Measurements from ENCODE around the gene ZBTB16. TPM values are rescaled to one million over a fixed set of nuclear protein-coding genes. Genes with fewer than 3 reads are reported as not detected.

The ZBTB16 gene
- polyA plus RNA-seq, 2 donors, result 4.6 to 9.6 TPM

- 15 to 19% methylated on average over 12 of the region's 12 CpGs for whole genome bisulfite sequencing, 2 donors
- H3K36me3 ChIP-seq (ENCODE audit: control insufficient read depth in 2 of 2, insufficient read depth in 2 of 2, low read length in 1 of 2), result no peaks in the 10 kb centered on the region
- H3K27ac ChIP-seq (ENCODE audit: low read depth in 2 of 2, low read length in 1 of 2), result peak overlapping the region; percentile 89 to 93
- no peak overlapping the region for H3K4me3 ChIP-seq (ENCODE audit: low read depth in 1 of 2, low read length in 2 of 2)
- H3K9me3 ChIP-seq (ENCODE audit: control insufficient read depth in 2 of 2, insufficient read depth in 1 of 2, low read depth in 1 of 2, low read length in 1 of 2), result no peaks in the 10 kb centered on the region
- peaks cover 8 to 50% of the 10 kb centered on the region in 2 donors for H3K4me1 ChIP-seq (ENCODE audit: control insufficient read depth in 2 of 2, insufficient read depth in 2 of 2, low read length in 1 of 2)
- no peaks in the 10 kb centered on the region for H3K27me3 ChIP-seq (ENCODE audit: control insufficient read depth in 1 of 2, insufficient read depth in 2 of 2, low read length in 2 of 2)
Measured at GRCh38 chr11:114162719-114163123, 103.2 kb downstream of the ZBTB16 start.

DNA sequence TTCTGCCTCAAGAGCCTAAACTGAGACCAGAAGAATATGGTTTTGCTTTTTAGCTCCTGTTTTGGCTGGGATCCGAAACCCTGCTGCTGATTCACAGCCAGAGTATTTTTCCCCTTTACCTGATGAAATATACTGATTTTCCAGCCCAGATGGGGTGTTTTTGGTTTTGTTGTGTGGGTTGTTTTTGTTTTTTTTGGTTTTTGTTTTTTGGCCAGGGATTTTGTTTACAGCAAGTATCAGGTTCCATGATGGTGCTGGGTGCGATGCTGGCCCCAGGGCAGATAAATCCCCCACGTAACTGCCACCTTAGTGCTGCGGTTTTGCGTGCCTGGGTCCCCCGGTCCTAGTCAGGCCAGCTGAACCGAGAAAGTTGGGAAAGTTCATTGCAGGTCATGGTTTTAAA lies 103.7 kb downstream of the ZBTB16 start:
- H3K27me3 ChIP-seq (ENCODE audit: control insufficient read depth in 1 of 2, insufficient read depth in 2 of 2, low read length in 2 of 2), result no peaks in the 10 kb centered on the region
- H3K9me3 ChIP-seq (ENCODE audit: control insufficient read depth in 2 of 2, insufficient read depth in 1 of 2, low read depth in 1 of 2, low read length in 1 of 2), result no peaks in the 10 kb centered on the region
- H3K4me1 ChIP-seq (ENCODE audit: control insufficient read depth in 2 of 2, insufficient read depth in 2 of 2, low read length in 1 of 2), result peaks cover 8 to 49% of the 10 kb centered on the region in 2 donors
- H3K36me3 ChIP-seq (ENCODE audit: control insufficient read depth in 2 of 2, insufficient read depth in 2 of 2, low read length in 1 of 2), result no peaks in the 10 kb centered on the region
- H3K4me3 ChIP-seq (ENCODE audit: low read depth in 1 of 2, low read length in 2 of 2), result no peak overlapping the region
- H3K27ac ChIP-seq (ENCODE audit: low read depth in 2 of 2, low read length in 1 of 2), result peak overlapping the region; percentile 89 to 99
- WGBS, 2 donors, result 23 to 44% methylated on average over 7 of the region's 7 CpGs

DNA sequence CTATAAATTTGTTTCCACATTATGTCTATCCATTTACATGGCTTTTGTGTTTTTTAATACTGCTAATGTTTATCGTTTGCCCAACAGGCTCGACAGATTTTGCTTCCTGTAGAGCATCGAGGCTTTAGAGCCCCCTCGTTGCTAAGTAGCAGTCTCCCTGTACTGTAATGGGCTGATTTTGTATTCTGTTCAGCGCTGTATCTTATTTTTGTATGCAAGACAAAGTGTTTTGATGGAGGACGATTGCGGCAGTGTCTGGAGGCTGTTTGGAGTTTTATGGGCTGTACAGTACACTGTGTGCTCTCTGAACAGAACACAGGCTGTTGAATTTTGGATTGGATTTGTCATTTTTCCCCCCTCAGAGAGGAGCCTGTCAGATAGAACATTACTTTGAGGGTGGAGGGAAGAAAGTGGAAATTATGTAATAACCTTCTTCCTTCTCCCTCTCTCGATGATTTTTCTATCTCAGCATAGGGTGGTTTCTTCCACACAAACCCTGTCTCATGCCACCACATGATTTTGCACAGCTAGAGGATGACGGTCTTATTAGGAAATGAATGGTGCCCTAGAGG lies 104.4 kb downstream of the ZBTB16 start:
- no peaks in the 10 kb centered on the region for H3K9me3 ChIP-seq (ENCODE audit: control insufficient read depth in 2 of 2, insufficient read depth in 1 of 2, low read depth in 1 of 2, low read length in 1 of 2)
- H3K4me3 ChIP-seq (ENCODE audit: low read depth in 1 of 2, low read length in 2 of 2), result no peak overlapping the region
- WGBS, 2 donors, result 36 to 50% methylated on average over 9 of the region's 9 CpGs
- H3K27ac ChIP-seq (ENCODE audit: low read depth in 2 of 2, low read length in 1 of 2), result peak overlapping the region; percentile 89 to 99
- H3K27me3 ChIP-seq (ENCODE audit: control insufficient read depth in 1 of 2, insufficient read depth in 2 of 2, low read length in 2 of 2), result no peaks in the 10 kb centered on the region
- H3K4me1 ChIP-seq (ENCODE audit: control insufficient read depth in 2 of 2, insufficient read depth in 2 of 2, low read length in 1 of 2), result peaks cover 12 to 51% of the 10 kb centered on the region in 2 donors
- no peaks in the 10 kb centered on the region for H3K36me3 ChIP-seq (ENCODE audit: control insufficient read depth in 2 of 2, insufficient read depth in 2 of 2, low read length in 1 of 2)

DNA sequence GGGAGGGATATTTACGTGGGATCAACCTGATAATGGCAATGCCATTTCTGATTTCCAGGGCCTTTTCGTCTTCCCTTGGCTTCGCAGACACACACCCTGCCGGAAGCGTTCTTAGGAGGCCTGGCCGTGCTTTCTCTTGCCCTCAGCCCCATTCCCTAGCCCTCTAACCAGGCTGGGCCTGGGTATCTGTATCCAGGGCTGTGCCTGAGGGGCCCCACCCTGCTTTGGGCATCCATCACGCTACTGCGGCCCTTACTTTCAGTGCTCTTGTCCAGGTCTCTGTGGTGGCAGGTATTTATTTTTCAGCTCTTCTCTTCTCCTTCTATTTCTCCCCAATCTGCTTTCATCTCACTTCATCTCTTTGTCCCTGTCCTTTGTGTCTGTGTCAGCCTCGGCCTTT lies 105.0 kb downstream of the ZBTB16 start:
- Histone ChIP-seq H3K9me3 (ENCODE audit: control insufficient read depth in 2 of 2, insufficient read depth in 1 of 2, low read depth in 1 of 2, low read length in 1 of 2) (no peaks in the 10 kb centered on the region), H3K27ac (ENCODE audit: low read depth in 2 of 2, low read length in 1 of 2) (peak overlapping the region; percentile 89 to 99), H3K4me3 (ENCODE audit: low read depth in 1 of 2, low read length in 2 of 2) (no peak overlapping the region), H3K36me3 (ENCODE audit: control insufficient read depth in 2 of 2, insufficient read depth in 2 of 2, low read length in 1 of 2) (peaks cover 0 to 2% of the 10 kb centered on the region in 2 donors), H3K4me1 (ENCODE audit: control insufficient read depth in 2 of 2, insufficient read depth in 2 of 2, low read length in 1 of 2) (peaks cover 18 to 55% of the 10 kb centered on the region in 2 donors), H3K27me3 (ENCODE audit: control insufficient read depth in 1 of 2, insufficient read depth in 2 of 2, low read length in 2 of 2) (no peaks in the 10 kb centered on the region)
- 93 to 94% methylated on average over 9 of the region's 9 CpGs for WGBS, 2 donors

DNA sequence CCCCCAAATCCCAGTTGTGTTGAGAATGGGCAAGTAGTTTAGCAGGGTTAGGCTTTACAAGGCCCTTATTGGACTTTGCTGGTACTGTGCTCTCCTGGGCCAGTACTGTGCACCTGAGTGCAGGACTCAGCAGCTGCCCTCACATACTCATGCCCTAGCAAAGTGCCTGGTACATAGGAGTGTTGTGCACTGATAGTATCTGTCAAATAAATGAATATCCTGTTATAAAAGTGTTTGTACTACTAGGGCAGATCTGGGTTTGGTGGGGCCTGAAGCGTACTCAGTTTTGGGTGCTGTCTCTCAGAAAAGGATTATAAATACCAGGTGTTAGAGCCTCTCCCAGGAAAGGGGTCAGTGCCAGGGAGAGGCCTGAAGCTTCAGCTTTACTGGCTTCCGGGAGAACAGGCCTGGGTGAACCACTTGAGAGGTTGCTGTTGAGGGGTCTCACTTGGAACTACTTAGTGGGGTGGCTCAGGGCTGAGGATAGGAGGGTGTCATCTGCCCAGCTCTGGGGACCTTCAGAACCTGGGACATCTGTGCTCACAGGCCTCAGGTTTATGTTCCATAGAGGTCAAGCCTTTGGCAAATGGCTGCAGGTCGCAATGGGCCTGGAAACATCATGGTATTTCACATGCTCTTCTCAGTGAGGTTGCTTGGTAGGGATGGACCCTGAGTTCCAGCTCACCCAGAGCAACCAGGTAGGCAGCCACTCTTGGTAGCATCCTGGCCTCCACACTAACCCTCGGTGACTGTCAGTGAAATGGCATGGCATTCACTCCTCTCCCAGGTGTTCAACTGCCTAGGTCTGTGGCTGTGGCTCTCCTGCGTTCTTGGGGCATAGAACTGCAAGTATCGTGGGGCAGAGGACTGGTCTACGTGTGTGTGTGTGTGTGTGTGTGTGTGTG lies 106.1 kb downstream of the ZBTB16 start:
- Histone ChIP-seq H3K4me3 (ENCODE audit: low read depth in 1 of 2, low read length in 2 of 2) (no peak overlapping the region), H3K9me3 (ENCODE audit: control insufficient read depth in 2 of 2, insufficient read depth in 1 of 2, low read depth in 1 of 2, low read length in 1 of 2) (no peaks in the 10 kb centered on the region), H3K27me3 (ENCODE audit: control insufficient read depth in 1 of 2, insufficient read depth in 2 of 2, low read length in 2 of 2) (no peaks in the 10 kb centered on the region), H3K36me3 (ENCODE audit: control insufficient read depth in 2 of 2, insufficient read depth in 2 of 2, low read length in 1 of 2) (peaks cover 0 to 2% of the 10 kb centered on the region in 2 donors), H3K4me1 (ENCODE audit: control insufficient read depth in 2 of 2, insufficient read depth in 2 of 2, low read length in 1 of 2) (peaks cover 22 to 56% of the 10 kb centered on the region in 2 donors), H3K27ac (ENCODE audit: low read depth in 2 of 2, low read length in 1 of 2) (peak overlapping the region; percentile 89 to 99)
- 85 to 86% methylated on average over 7 of the region's 7 CpGs for WGBS, 2 donors

DNA sequence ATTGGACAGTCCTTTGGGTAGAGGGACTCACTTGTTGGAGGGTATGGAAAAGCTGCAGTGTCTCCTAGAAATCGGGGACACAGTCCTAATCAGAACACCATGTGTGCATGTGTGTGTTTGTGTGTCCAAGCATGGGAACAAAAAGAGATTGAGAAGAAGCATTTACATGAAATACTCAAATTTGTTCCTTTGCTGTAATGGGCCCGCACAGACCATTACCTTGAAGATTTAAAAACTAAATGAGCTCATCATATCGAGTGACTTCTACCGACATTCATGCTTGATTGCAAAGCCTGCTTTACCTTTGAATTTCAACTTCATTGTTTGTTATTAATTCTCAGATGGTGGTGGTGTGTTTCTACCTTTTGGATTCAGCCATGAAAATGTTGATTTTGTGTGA lies 106.9 kb downstream of the ZBTB16 start:
- peaks cover 22 to 50% of the 10 kb centered on the region in 2 donors for H3K4me1 ChIP-seq (ENCODE audit: control insufficient read depth in 2 of 2, insufficient read depth in 2 of 2, low read length in 1 of 2)
- no peaks in the 10 kb centered on the region for H3K9me3 ChIP-seq (ENCODE audit: control insufficient read depth in 2 of 2, insufficient read depth in 1 of 2, low read depth in 1 of 2, low read length in 1 of 2)
- H3K27me3 ChIP-seq (ENCODE audit: control insufficient read depth in 1 of 2, insufficient read depth in 2 of 2, low read length in 2 of 2), result no peaks in the 10 kb centered on the region
- WGBS, 2 donors, result 62 to 71% methylated on average over 4 of the region's 4 CpGs
- H3K27ac ChIP-seq (ENCODE audit: low read depth in 2 of 2, low read length in 1 of 2), result peak overlapping the region; percentile 89 to 99
- H3K36me3 ChIP-seq (ENCODE audit: control insufficient read depth in 2 of 2, insufficient read depth in 2 of 2, low read length in 1 of 2), result peaks cover 0 to 2% of the 10 kb centered on the region in 2 donors
- no peak overlapping the region for H3K4me3 ChIP-seq (ENCODE audit: low read depth in 1 of 2, low read length in 2 of 2)

DNA sequence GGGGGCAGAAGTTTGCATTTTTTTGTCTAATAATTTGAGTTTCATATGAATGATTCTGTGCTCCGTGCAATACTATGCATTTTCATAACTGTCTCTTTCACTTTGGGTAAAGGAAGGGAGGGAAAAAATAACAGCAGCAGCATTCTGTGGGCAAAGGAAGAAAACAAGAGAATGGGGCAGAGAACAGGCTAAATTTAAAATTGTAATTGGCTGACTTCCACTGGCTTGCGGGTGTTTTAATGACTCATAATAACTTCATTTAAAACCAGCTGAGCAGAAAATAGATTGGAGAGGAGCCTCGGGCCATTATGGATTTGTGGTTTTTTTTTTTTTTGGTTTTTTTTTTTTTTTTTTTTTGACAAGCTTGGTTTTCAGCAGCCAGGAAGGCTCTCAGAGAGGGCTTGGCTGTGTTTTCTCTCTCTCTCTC lies 107.4 kb downstream of the ZBTB16 start:
- 1 to 8% methylated on average over 3 of the region's 3 CpGs for WGBS, 2 donors
- Histone ChIP-seq H3K4me1 (ENCODE audit: control insufficient read depth in 2 of 2, insufficient read depth in 2 of 2, low read length in 1 of 2) (peaks cover 22 to 49% of the 10 kb centered on the region in 2 donors), H3K27me3 (ENCODE audit: control insufficient read depth in 1 of 2, insufficient read depth in 2 of 2, low read length in 2 of 2) (no peaks in the 10 kb centered on the region), H3K27ac (ENCODE audit: low read depth in 2 of 2, low read length in 1 of 2) (peak overlapping the region; percentile 76 to 89), H3K4me3 (ENCODE audit: low read depth in 1 of 2, low read length in 2 of 2) (no peak overlapping the region), H3K36me3 (ENCODE audit: control insufficient read depth in 2 of 2, insufficient read depth in 2 of 2, low read length in 1 of 2) (peaks cover 0 to 2% of the 10 kb centered on the region in 2 donors), H3K9me3 (ENCODE audit: control insufficient read depth in 2 of 2, insufficient read depth in 1 of 2, low read depth in 1 of 2, low read length in 1 of 2) (no peaks in the 10 kb centered on the region)

DNA sequence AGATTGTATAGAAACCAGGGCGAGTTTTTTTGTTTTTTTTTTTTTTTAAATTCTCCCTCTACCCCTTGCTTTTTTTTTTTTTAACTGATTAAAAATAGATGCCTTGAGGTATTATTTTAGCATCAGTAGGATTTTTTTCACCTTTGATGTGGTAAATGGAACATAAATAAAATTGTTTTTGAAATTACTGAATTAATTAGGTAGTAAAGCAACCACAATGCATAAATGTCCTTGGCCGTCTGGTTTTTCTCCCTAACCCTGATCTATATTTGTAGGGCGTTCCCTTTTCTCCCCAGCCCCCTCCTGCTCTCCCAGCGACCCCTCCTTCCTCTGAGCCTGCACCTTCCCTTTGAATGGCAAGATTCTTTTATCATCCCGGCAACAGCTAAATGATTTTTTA lies 107.8 kb downstream of the ZBTB16 start:
- Histone ChIP-seq H3K9me3 (ENCODE audit: control insufficient read depth in 2 of 2, insufficient read depth in 1 of 2, low read depth in 1 of 2, low read length in 1 of 2) (no peaks in the 10 kb centered on the region), H3K27ac (ENCODE audit: low read depth in 2 of 2, low read length in 1 of 2) (peak overlapping the region; percentile 88 to 89), H3K4me3 (ENCODE audit: low read depth in 1 of 2, low read length in 2 of 2) (no peak overlapping the region), H3K36me3 (ENCODE audit: control insufficient read depth in 2 of 2, insufficient read depth in 2 of 2, low read length in 1 of 2) (peaks cover 0 to 2% of the 10 kb centered on the region in 2 donors), H3K27me3 (ENCODE audit: control insufficient read depth in 1 of 2, insufficient read depth in 2 of 2, low read length in 2 of 2) (no peaks in the 10 kb centered on the region), H3K4me1 (ENCODE audit: control insufficient read depth in 2 of 2, insufficient read depth in 2 of 2, low read length in 1 of 2) (peaks cover 22 to 50% of the 10 kb centered on the region in 2 donors)
- 23 to 40% methylated on average over 5 of the region's 5 CpGs for WGBS, 2 donors

DNA sequence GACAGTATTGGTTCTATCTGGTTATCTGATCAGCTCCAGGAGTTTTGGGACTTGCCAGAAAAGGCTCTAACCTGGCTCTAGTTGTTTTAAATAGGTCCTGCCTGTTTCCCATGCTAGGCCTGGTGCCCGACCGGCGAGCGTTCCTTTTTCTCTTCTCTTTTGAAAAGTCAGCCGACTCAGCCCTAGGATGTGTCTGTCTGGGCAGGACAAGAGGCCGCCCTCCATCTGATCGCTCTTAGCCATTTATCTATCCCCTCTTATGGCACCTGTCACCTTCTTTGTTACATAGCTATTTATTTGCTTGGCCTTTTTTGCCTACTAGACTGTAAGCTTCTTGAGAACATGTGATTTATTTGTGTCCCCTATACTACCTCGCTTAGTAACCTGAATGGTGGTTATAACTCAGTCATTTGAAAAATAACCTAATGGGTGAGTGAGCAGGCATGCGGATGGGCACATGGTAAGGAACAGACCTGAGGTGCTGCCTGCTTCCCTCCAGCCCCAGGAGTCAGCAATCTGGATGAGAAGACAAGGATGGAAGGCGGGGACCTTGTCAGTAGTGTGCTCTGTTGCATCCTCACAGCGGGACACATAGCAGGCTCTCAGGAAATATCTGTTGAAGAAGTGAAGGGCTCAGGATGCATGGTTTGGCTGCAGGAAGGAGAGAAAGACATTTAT lies 108.4 kb downstream of the ZBTB16 start:
- Histone ChIP-seq H3K27ac (ENCODE audit: low read depth in 2 of 2, low read length in 1 of 2) (peak overlapping the region; percentile 88 to 89), H3K27me3 (ENCODE audit: control insufficient read depth in 1 of 2, insufficient read depth in 2 of 2, low read length in 2 of 2) (no peaks in the 10 kb centered on the region), H3K4me1 (ENCODE audit: control insufficient read depth in 2 of 2, insufficient read depth in 2 of 2, low read length in 1 of 2) (peaks cover 22 to 49% of the 10 kb centered on the region in 2 donors), H3K4me3 (ENCODE audit: low read depth in 1 of 2, low read length in 2 of 2) (no peak overlapping the region), H3K9me3 (ENCODE audit: control insufficient read depth in 2 of 2, insufficient read depth in 1 of 2, low read depth in 1 of 2, low read length in 1 of 2) (no peaks in the 10 kb centered on the region), H3K36me3 (ENCODE audit: control insufficient read depth in 2 of 2, insufficient read depth in 2 of 2, low read length in 1 of 2) (peaks cover 0 to 2% of the 10 kb centered on the region in 2 donors)
- WGBS, 2 donors, result 57 to 79% methylated on average over 11 of the region's 11 CpGs
